Measurements from ENCODE around the gene DHX29. TPM values are rescaled to one million over a fixed set of nuclear protein-coding genes. Genes with fewer than 3 reads are reported as not detected.

DHX29 gene
- total and polyA plus RNA-seq, 4 donors, result 8.0 to 35.3 (median 19.1) TPM

DNA sequence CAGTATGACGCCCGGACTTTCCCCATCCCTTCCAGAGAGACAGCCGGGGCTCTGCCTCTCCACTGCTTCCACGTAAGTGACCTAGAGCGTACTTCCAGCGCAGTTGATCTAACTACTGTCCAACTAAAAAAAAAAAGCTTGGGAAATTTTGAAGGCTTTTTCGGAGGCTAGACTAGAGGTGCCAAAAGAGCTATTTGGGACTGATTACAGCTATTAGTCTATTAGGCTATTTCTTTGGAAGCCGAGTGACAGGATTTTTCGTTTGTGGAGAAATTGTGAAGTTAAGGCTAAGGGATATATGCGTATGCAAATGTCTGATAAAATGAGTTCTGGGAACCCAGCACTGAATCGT, 75.6 kb downstream of the DHX29 start:
- Histone ChIP-seq H3K27ac (ENCODE audit: low read depth in 1 of 2, low read length in 1 of 2) (no peak overlapping the region), H3K4me1 (ENCODE audit: control insufficient read depth in 5 of 5, insufficient read depth in 5 of 5, low read length in 5 of 5) (peaks cover 0 to 42% (median 9%) of the 10 kb centered on the region in 5 donors), H3K9me3 (ENCODE audit: control insufficient read depth in 4 of 4, insufficient read depth in 3 of 4, low read length in 3 of 4) (peaks cover 0 to 9% (median 0%) of the 10 kb centered on the region in 4 donors), H3K4me3 (no peak overlapping the region), H3K36me3 (ENCODE audit: control insufficient read depth in 4 of 4, insufficient read depth in 4 of 4, low read length in 4 of 4) (no peaks in the 10 kb centered on the region), H3K27me3 (ENCODE audit: control insufficient read depth in 3 of 3, insufficient read depth in 3 of 3, low read length in 2 of 3) (peaks cover 17 to 76% (median 72%) of the 10 kb centered on the region in 3 donors), H3K9ac (ENCODE audit: insufficient read depth in 1 of 2, low read length in 2 of 2) (no peak overlapping the region)
- 3 to 7% methylated on average over 11 of the region's 11 CpGs for WGBS, 2 donors
- DNase-seq (peak in 1 of 3 donors; percentile 59), ATAC-seq (ENCODE audit: insufficient read depth, low FRiP score) (no peak)
- TF ChIP-seq, protein P1, sequence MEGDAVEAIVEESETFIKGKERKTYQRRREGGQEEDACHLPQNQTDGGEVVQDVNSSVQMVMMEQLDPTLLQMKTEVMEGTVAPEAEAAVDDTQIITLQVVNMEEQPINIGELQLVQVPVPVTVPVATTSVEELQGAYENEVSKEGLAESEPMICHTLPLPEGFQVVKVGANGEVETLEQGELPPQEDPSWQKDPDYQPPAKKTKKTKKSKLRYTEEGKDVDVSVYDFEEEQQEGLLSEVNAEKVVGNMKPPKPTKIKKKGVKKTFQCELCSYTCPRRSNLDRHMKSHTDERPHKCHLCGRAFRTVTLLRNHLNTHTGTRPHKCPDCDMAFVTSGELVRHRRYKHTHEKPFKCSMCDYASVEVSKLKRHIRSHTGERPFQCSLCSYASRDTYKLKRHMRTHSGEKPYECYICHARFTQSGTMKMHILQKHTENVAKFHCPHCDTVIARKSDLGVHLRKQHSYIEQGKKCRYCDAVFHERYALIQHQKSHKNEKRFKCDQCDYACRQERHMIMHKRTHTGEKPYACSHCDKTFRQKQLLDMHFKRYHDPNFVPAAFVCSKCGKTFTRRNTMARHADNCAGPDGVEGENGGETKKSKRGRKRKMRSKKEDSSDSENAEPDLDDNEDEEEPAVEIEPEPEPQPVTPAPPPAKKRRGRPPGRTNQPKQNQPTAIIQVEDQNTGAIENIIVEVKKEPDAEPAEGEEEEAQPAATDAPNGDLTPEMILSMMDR (IDR thresholded peaks at IDR 0.05; ENCODE audit: control extremely low read depth, extremely low read depth), result no peak

GRCh38 chr5:55231029-55231918, 76.2 kb downstream of the DHX29 start:
- Histone ChIP-seq H3K9ac (ENCODE audit: insufficient read depth in 1 of 2, low read length in 2 of 2) (no peak overlapping the region), H3K4me3 (no peak overlapping the region), H3K4me1 (ENCODE audit: control insufficient read depth in 5 of 5, insufficient read depth in 5 of 5, low read length in 5 of 5) (peaks cover 0 to 48% (median 9%) of the 10 kb centered on the region in 5 donors), H3K27me3 (ENCODE audit: control insufficient read depth in 3 of 3, insufficient read depth in 3 of 3, low read length in 2 of 3) (peaks cover 17 to 73% (median 73%) of the 10 kb centered on the region in 3 donors), H3K9me3 (ENCODE audit: control insufficient read depth in 4 of 4, insufficient read depth in 3 of 4, low read length in 3 of 4) (peaks cover 0 to 10% (median 0%) of the 10 kb centered on the region in 4 donors), H3K27ac (ENCODE audit: low read depth in 1 of 2, low read length in 1 of 2) (no peak overlapping the region), H3K36me3 (ENCODE audit: control insufficient read depth in 4 of 4, insufficient read depth in 4 of 4, low read length in 4 of 4) (no peaks in the 10 kb centered on the region)
- DNase-seq (peak in 2 of 3 donors; percentile 27 to 47), ATAC-seq (ENCODE audit: insufficient read depth, low FRiP score) (no peak)
- TF ChIP-seq, protein P1 (IDR thresholded peaks at IDR 0.05; ENCODE audit: control extremely low read depth, extremely low read depth), result no peak
- WGBS, 2 donors, result 2 to 5% methylated on average over 47 to 48 of the region's 48 CpGs

GRCh38 chr5:55230086-55230629, 77.3 kb downstream of the DHX29 start:
- no peak overlapping the region for H3K27ac ChIP-seq (ENCODE audit: low read depth in 1 of 2, low read length in 1 of 2)
- no peak overlapping the region for H3K9ac ChIP-seq (ENCODE audit: insufficient read depth in 1 of 2, low read length in 2 of 2)
- no peaks in the 10 kb centered on the region for H3K36me3 ChIP-seq (ENCODE audit: control insufficient read depth in 4 of 4, insufficient read depth in 4 of 4, low read length in 4 of 4)
- H3K9me3 ChIP-seq (ENCODE audit: control insufficient read depth in 4 of 4, insufficient read depth in 3 of 4, low read length in 3 of 4), result peaks cover 0 to 10% (median 0%) of the 10 kb centered on the region in 4 donors
- WGBS, 2 donors, result 36 to 38% methylated on average over 8 of the region's 8 CpGs
- DNase-seq (no peak), ATAC-seq (ENCODE audit: insufficient read depth, low FRiP score) (no peak)
- no peak overlapping the region for H3K4me3 ChIP-seq
- peaks cover 15 to 82% (median 79%) of the 10 kb centered on the region in 3 donors for H3K27me3 ChIP-seq (ENCODE audit: control insufficient read depth in 3 of 3, insufficient read depth in 3 of 3, low read length in 2 of 3)
- peaks cover 0 to 48% (median 9%) of the 10 kb centered on the region in 5 donors for H3K4me1 ChIP-seq (ENCODE audit: control insufficient read depth in 5 of 5, insufficient read depth in 5 of 5, low read length in 5 of 5)
- TF ChIP-seq, protein P1 (IDR thresholded peaks at IDR 0.05; ENCODE audit: control extremely low read depth, extremely low read depth), result no peak

All from lung (tissue), 12 donors.